Inflammatory macrophage treated with lipopolysaccharide for 4 hours (primary cell): ENCODE results near the gene SLC9A9.

Experiments used
- DNase-seq: peaks from one replicate; pipeline ENCODE4 v3.0.0-alpha.2; 2020

Gene SLC9A9

GRCh38 chr3:143382816-143383215, 465.5 kb downstream of the SLC9A9 start:
- DNase-seq: no peak

DNA sequence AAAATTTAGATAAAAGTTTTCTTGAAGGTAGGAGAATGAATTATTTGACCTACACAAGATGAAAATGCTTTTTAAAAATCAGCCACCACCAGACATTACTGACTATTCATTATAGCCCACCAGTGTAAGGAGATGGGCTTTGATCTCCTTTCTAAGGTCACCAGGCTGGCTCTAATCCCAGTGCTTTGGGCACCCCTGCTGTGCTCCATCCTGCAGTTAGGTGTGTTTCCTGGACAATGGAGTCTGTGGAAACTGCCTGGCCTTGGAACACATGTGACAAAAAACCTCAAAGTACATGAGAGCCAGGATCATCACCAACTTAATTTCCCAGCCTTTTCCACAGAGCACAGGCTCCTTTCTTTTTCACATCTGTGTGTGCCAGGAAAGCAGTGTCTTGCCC, 467.8 kb downstream of the SLC9A9 start:
- DNase-seq: no peak

DNA sequence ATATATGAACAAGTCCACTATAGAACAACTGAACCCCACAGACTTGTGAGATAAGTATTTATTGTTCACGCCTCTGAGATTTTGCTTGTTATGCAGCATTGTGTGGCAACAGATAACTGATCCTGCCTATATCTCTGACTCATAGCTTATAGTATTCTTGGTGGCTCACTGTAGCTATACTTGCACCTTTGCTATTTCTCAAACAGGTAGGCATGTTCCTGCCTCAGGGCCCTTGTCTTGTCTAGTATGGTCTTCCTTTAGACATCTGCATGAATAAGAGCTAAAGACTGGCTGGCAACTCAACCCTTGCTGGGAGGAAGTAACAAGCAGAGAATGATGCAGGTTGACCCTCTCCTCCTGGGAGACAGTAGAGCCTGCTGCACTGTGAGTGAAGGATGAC, 472.6 kb downstream of the SLC9A9 start:
- no peak for DNase-seq

- DNase-seq: no peak
Measured at GRCh38 chr3:143367171-143367570, 481.1 kb downstream of the SLC9A9 start.

- no peak for DNase-seq
Measured at GRCh38 chr3:143366672-143367071, 481.6 kb downstream of the SLC9A9 start.

DNA sequence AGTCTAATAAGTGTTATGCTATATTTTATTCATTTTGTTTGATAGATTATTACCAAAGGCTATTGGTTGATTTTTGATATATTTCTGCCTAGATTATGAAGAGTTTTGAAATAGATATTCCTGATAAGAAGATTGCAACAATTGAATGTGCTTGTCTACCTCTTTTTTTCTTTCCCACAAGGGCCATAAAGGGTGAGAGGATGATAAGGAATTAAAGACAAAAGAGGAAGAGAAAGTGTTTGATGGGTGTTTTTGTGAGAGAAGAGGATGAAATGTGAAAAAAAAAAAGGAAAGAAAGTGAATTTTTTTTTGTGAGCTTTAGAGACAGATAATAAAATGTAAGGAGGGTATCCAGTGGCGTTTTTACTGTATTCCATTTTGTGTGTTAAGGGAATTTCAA, 484.3 kb downstream of the SLC9A9 start:
- no peak for DNase-seq

GRCh38 chr3:143363276-143363675, 485.0 kb downstream of the SLC9A9 start:
- no peak for DNase-seq

DNA sequence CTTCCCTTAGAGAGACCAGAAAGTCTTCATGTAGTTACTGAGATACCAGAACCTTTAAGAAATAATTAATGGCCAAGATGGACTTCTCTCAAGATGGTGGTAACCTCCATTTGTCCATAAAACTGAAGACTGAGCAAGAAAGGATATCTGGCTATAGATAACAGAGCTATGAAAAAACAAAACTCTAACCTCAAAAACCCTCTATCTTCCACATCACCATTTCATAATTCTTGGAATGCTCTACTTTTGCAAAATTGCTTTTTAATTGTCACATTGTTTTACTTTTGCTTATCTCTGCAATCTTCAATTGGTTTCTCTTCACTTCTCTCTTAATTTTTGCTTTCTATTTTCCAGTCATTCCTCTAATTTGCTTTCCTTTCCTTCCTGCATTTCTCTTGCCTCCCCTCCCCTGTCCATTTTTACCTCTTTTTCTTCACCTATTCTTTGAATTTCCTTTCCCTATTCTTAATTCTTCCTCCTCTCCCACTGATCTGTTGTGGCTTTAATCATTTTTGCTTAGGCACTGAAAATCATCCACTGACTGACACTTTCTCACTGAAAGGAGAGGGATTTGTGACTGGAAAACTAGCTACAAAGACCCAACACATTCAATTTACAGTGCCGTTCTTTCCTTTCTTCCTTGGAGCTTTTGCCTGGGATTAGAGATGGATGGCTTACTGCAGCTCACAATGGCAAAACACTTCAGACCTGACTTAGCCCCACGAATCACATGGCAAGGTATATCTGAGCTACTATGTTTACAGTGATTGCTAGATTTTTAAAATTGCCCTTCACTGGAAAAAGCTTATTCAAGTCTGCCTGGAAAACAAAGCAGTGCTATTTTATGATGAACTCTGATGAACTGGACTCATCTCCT, 485.9 kb downstream of the SLC9A9 start:
- no peak for DNase-seq

- peak; percentile 12 for DNase-seq
Measured at GRCh38 chr3:143361589-143361988, 486.7 kb downstream of the SLC9A9 start.

DNA sequence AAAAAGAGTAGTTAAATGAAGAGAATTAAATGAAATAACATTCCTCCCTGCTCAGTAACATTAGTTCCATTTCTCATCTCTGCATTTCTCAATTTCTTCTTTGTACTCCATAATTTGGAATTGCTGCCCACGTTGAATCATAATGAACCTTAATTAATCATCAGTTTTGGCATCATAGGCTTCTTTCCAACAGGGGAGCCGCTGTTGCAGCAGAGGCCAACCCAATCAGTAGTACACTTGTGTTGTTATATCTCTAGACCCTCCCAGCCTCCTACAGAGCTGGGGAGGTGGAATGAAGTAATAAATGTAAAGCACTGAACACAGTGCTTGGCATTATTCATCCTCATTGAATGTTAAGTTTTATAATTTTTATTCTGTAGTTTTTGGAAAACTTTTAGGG, 488.0 kb downstream of the SLC9A9 start:
- DNase-seq: no peak

DNA sequence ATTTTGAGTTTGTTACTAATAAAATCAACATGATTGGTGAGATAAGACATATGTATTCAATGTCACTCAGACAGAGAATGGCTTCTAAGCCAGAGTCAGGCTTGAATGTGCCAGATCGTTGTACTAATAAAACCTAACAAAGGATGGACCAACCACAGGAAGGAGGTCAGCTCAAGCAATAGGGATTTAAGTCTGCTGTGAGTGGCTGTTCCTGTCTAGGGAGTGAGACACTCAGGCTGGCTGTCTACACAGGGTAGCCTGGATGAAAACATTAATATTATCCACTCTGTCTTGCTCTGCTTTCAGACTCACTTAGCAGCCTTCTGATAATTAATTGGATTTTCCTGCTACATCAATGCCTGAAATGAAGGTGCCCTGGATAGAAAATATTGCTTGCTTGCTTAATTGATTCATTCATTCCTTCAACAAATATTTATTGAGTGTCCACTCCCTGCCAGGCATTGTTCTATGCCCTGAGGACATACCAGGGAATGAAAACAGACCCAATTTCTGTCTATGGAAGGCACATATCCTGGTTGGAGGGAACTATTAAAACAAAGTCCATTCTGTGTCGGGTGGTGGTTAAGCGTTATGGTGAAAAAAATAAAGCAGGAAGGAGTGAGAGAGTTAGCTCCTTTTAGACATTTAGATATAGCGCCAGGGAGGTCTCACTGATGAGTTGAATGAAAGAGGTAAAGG, 489.3 kb downstream of the SLC9A9 start:
- DNase-seq: no peak

- DNase-seq: no peak
Measured at GRCh38 chr3:143358155-143358792, 490.0 kb downstream of the SLC9A9 start.

DNA sequence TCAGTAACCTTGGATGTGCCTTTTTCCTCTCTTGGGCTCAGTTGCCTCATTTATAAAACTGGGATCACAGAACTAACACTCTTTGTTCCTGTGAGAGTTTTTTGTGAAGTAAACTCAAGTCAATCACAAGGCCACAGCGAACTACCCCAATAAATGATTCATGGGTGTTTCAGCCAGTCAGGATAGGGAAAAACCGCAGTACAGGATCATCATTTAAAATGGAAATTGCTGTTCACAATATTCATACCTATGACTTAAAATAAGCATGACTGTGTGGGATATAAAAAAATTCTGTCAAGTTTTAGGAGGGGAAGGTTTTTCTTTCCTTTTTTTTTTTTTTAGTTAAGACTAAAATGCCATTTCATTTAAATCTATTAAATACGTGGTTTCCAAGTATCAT, 490.6 kb downstream of the SLC9A9 start:
- no peak for DNase-seq

GRCh38 chr3:143356839-143357238, 491.4 kb downstream of the SLC9A9 start:
- DNase-seq: no peak

DNA sequence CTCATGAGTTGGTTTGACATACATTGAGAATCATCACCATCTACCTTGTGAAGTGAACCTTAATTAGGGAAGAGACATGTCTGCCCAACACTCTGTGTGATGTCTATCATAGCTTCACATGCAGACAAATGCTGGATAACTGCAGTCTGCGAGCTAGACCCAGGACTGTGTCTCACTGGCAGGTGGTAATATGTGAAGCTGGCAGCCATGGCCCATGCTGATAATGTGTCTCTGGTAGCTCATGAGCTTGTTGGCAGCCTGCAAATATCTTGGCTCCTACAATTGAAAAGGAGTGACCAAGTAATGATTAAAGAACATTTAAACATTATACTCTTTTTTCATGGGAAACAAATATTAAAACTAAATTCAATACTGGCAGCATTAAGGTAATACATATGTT, 493.9 kb downstream of the SLC9A9 start:
- no peak for DNase-seq

- DNase-seq: peak; percentile 50
Measured at GRCh38 chr3:143352850-143353550, 495.3 kb downstream of the SLC9A9 start.

DNA sequence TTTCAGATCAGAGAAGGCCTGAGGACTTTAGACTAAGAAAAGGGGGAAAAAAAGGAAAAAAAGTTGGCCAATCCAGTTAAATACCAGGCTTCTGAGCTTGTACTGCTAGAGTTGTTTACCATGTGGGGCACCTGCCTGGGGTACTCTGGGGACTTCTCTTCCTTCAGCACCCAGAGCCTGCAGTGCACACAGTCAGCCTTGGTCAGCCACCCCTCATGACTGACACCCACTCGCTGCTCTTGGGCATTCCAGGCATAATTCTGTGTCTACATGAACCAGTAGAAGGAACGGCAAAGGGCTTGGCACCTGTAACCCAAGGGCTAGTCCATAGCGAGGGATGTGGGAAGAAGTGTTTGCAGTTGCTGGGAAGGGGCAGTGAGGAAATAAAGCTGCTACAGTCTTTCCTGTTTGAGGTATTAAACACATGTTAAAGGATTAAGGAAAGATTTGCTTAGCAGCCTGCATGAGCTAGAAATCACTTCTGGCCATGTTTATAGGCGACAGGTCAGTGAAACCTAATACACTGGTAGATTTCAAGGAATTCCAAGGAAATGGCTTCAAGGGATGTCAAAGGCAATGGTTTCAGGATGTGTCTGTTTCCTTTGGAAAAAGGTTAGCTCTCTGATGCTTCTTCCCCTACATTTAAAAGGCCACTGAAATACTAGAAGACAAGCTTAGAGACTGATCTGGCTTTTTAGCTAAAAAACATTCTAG, 496.2 kb downstream of the SLC9A9 start:
- peak; percentile 10 for DNase-seq

- DNase-seq: no peak
Measured at GRCh38 chr3:143351354-143351753, 496.9 kb downstream of the SLC9A9 start.

DNA sequence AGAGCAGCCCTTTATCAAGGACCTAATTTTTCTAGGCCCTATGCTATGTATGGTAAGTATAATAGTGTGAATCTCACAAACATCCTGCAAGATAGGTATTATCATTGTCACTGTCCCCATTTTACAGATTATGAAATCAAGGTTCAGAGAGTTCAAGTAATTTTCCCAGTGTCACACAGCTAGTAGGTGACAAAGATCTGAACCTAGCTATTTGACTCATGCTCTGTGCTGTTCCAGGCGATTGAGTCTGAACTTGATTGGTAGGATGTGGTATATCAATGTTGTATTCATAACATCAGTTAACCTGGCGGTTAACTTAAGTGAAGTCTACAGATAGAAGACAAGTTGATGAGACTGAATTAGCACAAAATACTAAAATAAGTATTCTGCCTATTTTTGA, 498.8 kb downstream of the SLC9A9 start:
- DNase-seq: no peak

DNA sequence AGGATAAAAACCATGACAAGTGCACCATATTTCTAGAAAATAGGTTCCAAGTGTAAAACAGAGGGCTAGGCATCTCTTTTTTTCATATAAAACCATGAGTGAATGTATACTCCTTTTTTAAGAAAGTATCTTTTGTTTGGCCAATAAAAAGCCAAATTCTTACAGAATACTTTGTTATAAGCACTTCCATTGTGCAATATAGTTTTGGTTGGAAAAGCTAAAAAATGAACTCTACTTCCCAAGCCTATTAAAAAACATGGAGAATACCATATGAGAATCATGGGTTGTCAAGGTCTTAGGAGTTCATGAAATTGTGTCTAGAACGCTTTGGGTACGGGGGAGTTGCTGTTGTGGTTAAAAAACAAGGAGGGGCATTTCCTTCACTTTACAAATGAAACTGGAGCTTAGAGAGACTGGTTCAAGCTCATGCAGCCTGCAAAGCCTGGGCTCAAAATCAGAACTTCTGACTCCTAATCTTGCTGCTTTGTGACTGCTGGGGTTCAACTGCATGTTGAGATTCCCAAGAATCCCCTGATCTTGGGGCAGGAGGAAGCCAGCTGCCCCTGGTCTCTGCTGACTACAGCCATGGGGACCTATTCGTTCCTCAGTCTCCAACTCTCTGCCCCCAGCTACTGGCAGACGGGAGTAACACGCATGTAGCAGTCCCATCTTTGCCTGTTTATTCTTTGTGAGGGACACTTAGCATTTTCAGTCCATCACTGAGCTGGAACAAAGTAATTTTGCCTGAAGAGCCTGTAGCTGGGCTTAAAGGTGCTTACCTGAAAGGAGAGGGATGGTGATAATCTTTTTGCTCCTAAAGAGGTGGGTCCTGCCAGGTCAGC, 499.6 kb downstream of the SLC9A9 start:
- no peak for DNase-seq

DNA sequence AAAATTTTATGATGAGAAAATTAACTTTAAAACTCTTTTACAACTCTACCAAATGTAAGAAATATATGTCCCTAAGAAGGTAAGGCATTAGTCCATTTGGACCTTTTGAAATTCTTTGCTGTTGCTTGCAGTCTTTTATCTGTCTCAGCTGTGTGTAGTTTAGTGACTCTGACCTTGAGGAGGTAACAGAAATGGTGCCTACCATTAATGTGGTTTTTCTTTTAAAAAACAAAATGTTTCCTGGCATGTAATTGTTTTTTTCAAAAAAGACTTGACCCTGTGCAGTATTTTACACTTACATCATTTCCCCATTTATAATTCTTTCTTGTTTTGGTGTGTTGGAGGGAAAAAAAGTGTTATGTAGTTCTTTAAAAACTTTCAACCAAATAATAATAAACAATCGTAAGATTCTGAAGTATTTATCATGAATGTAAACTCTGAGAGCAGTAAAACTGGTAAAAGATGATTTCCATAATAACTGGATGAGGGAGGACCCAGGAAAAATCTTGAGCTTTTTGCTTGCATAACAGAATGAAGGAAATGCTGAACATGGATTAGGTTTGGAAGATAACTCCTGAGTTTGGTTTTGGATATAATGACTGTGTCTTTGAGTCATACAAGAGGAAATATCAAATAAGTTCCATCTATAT, 503.6 kb downstream of the SLC9A9 start:
- DNase-seq: no peak
